Measurements from ENCODE around the gene CALML5. TPM values are rescaled to one million over a fixed set of nuclear protein-coding genes. Genes with fewer than 3 reads are reported as not detected.

Gene CALML5
- total and polyA plus RNA-seq, 9 of the 15 experiments (the other 6 are each of a cell fraction or from before 2014, with no cell fraction given): not detected

DNA sequence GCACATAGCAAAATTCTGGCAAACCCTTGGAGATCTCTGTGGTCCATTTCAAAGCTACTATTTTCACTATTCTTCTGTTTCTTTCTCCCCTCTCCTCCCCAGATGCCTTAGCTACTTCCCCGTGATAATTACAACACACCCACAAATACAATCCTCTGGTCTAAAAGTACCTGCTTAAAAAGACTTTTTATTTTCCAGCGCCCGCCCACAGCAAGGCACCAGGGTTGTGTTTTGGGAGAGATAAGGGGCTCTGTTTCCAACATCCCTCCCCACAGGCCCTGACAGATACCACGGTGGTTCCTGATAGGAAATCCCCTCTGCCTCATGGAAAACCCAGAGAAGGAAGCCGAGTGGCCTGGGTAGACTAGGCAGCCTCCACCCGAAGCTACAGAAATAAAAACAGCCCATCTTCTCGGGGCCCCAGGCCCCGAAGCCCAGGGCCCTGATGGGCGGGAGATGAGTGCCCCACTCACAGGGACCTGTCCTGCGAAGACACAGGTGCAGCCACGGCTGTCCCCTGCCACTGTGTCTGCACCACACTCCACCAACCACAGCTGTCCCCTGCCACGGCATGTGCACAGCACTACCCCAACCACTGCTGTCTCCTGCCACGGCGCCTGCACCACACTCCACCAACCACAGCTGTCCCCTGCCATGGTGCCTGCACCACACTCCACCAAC lies 19.7 kb downstream of the CALML5 start (continued):
- TF ChIP-seq ZNF592 (IDR thresholded peaks at IDR 0.05) (no peak), SMARCA4 (IDR thresholded peaks at IDR 0.05) (peak; percentile 88; the same call in 1 of the 2 replicates), ZNF347 (CRISPR knock-in tag; IDR thresholded peaks at IDR 0.05; ENCODE audit: low read depth) (no peak), TARDBP (IDR thresholded peaks at IDR 0.05) (peak; percentile 78; the same call in 1 of the 2 replicates), PBX2 (CRISPR knock-in tag; IDR thresholded peaks at IDR 0.05; ENCODE audit: low read depth) (no peak), PBX2 (tag; conservative IDR thresholded peaks at IDR 0.05; ENCODE audit: low read depth) (no peak), TSC22D4 (tag; IDR thresholded peaks at IDR 0.05) (no peak), FOS (IDR thresholded peaks at IDR 0.05; ENCODE audit: extremely low read depth, insufficient read length) (no peak), LCOR (CRISPR knock-in tag; IDR thresholded peaks at IDR 0.05) (peak; percentile 63; the same call in 1 of the 2 replicates), FOXA1 (IDR thresholded peaks at IDR 0.05; ENCODE audit: borderline replicate concordance) (no peak), RREB1 (CRISPR knock-in tag; IDR thresholded peaks at IDR 0.05) (no peak)
- TF ChIP-seq, protein P1, sequence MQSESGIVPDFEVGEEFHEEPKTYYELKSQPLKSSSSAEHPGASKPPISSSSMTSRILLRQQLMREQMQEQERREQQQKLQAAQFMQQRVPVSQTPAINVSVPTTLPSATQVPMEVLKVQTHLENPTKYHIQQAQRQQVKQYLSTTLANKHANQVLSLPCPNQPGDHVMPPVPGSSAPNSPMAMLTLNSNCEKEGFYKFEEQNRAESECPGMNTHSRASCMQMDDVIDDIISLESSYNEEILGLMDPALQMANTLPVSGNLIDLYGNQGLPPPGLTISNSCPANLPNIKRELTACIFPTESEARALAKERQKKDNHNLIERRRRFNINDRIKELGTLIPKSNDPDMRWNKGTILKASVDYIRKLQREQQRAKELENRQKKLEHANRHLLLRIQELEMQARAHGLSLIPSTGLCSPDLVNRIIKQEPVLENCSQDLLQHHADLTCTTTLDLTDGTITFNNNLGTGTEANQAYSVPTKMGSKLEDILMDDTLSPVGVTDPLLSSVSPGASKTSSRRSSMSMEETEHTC (IDR thresholded peaks at IDR 0.05): no peak
